HL-60 (cell line): ENCODE results near the gene CD1D.

Experiments
- DNase-seq, 2 experiments: peaks; one replicate each; pipeline ENCODE4 v3.0.0-alpha.2; 2010 to 2020; ENCODE audit warnings: low read depth in 1 of 2, low spot score in 1 of 2
- H3K27ac ChIP-seq: fragments of 250-450 bp; sonication (Bioruptor Pico); replicated peaks from 2 replicates; pipeline ENCODE4 v1.5.1; 2020; ENCODE audit warnings: mild to moderate bottlenecking, moderate library complexity
- H3K27me3 ChIP-seq: fragments of 250-450 bp; sonication (Bioruptor Pico); 2 replicates; pipeline ENCODE4 v1.5.1; 2021; ENCODE audit warnings: mild to moderate bottlenecking, moderate library complexity; ENCODE audit not compliant: insufficient read depth, poor library complexity, severe bottlenecking
- H3K4me3 ChIP-seq: replicated peaks from 2 replicates; pipeline ENCODE4 v1.5.1; 2011; ENCODE audit warnings: mild to moderate bottlenecking, control low read depth, low read length; ENCODE audit not compliant: insufficient read depth
- CTCF ChIP-seq: IDR thresholded peaks from one replicate; pipeline ENCODE4 v1.5.1; 2011; ENCODE audit warnings: low read length, control low read depth, inconsistent platforms; ENCODE audit not compliant: insufficient read depth
- GABPA ChIP-seq: IDR thresholded peaks from 2 replicates; pipeline ENCODE4 v1.6.1; 2012; ENCODE audit warnings: low read depth
- POLR2AphosphoS5 ChIP-seq: IDR thresholded peaks from 2 replicates; pipeline ENCODE4 v1.6.1; 2012; ENCODE audit warnings: low read depth
- REST ChIP-seq: IDR thresholded peaks from 2 replicates; pipeline ENCODE4 v1.6.1; 2012; ENCODE audit warnings: low read depth; ENCODE audit not compliant: insufficient replicate concordance
- SPI1 ChIP-seq: IDR thresholded peaks from 2 replicates; pipeline ENCODE4 v1.6.1; 2012; ENCODE audit warnings: low read depth, mild to moderate bottlenecking, borderline replicate concordance

CD1D gene

GRCh38 chr1:158200527-158200926 is 19.8 kb downstream of the CD1D start:
- DNase-seq = no peak
- TF ChIP-seq POLR2AphosphoS5 (no peak), REST (no peak), SPI1 (no peak), CTCF (no peak), GABPA (no peak)
- H3K27ac ChIP-seq = no peak overlapping the region

GRCh38 chr1:158203693-158204457 is 23.2 kb downstream of the CD1D start:
- Histone ChIP-seq H3K27me3 (peaks cover 4% of the 10 kb centered on the region), H3K4me3 (no peak overlapping the region), H3K27ac (no peak overlapping the region)
- TF ChIP-seq POLR2AphosphoS5 = no peak
- peak; percentile 57 for TF ChIP-seq CTCF
- peak in 1 of 2 experiments; percentile 29 for DNase-seq

More at GRCh38 chr1:158200527-158200926, 19.8 kb downstream of the CD1D start:
- H3K4me3 ChIP-seq = no peak overlapping the region
- peaks cover 4% of the 10 kb centered on the region for H3K27me3 ChIP-seq

GRCh38 chr1:158204458-158204827 is 23.7 kb downstream of the CD1D start:
- peaks cover 4% of the 10 kb centered on the region for H3K27me3 ChIP-seq
- H3K4me3 ChIP-seq = no peak overlapping the region
- no peak for TF ChIP-seq CTCF
- no peak for TF ChIP-seq SPI1
- no peak for TF ChIP-seq POLR2AphosphoS5
- TF ChIP-seq GABPA = no peak
- no peak for TF ChIP-seq REST
- no peak for DNase-seq
- no peak overlapping the region for H3K27ac ChIP-seq
